ENCODE data around the gene MT4. TPM values are rescaled to one million over a fixed set of nuclear protein-coding genes. Genes with fewer than 3 reads are reported as not detected.
A peak's percentile ranks its signal among the peaks of the same experiment; 100 is the strongest.

MT4 gene
- total RNA-seq, 1 donor from 2014 or later = not detected

DNA sequence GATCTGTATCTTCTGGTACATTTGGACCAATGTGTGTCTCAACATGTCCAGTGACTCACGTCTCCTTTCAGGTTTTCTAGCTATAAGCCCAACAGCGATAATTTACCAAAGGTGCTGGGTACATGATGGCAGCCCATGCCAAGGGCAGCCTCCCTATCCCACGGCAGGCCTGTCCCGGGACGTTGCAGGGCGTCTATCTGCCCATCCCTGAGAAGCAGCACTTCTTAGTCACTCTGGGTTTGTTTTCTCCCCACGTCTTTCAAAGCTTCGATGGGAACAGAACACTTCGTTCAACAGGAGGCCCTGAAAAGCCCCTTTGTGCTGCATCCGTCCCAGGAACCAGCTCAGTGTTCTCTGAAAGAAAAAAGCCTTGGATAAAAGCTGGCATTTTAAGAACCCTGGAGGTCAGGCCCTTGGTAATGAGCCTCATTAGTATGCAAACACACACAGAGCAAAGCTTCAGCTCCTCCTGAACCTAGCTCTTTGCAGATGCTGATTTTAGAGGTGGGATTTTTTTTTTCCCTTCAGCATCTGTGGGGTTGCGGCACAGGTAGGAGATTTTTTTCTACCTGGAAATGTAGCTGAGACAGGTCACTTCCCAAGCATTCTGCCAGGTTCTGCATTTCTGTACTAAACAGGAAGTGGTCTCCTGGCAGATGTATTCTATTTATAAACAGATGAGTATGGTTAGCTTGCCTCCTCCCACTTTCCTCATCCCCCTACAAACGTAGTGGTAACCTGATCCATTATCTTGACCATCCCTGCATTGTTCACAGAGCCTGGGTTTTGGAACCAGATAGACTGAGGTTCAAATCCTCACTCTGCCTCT, 17.5 kb upstream of the MT4 start:
- peak; percentile 90 for DNase-seq (ENCODE audit: low spot score)
- H3K4me2 ChIP-seq = peak overlapping the region; percentile 75
- peaks cover 17% of the 10 kb centered on the region for H3K4me1 ChIP-seq
- H3K4me3 ChIP-seq = peak overlapping the region; percentile 23
- Mint-ChIP-seq H3K27me3 (ENCODE audit: insufficient read depth, low read depth) (peaks cover 7% of the 10 kb centered on the region), H3K4me3 (peak overlapping the region; percentile 78), H3K27ac (peak overlapping the region; percentile 100), H3K36me3 (no peaks in the 10 kb centered on the region), H3K4me1 (peaks cover 51% of the 10 kb centered on the region), H3K9me3 (no peaks in the 10 kb centered on the region)
- peaks cover 27% of the 10 kb centered on the region for H3F3A ChIP-seq (ENCODE audit: low read depth)
- H3K9ac ChIP-seq = no peak overlapping the region
- no peak overlapping the region for H2AFZ ChIP-seq (replicated peaks)
- no peaks in the 10 kb centered on the region for H3K9me3 ChIP-seq (ENCODE audit: low read depth)
- H4K20me1 ChIP-seq (ENCODE audit: low read depth) = peaks cover 12% of the 10 kb centered on the region
- no peaks in the 10 kb centered on the region for H3K27me3 ChIP-seq
- no peak for TF ChIP-seq EZH2phosphoT487 (IDR thresholded peaks at IDR 0.05)
- TF ChIP-seq EZH2 (IDR thresholded peaks at IDR 0.05) = no peak
- H3K36me3 ChIP-seq = no peaks in the 10 kb centered on the region
- H3K27ac ChIP-seq = peak overlapping the region; percentile 54
- H3K79me2 ChIP-seq (ENCODE audit: low read depth) = no peaks in the 10 kb centered on the region

DNA sequence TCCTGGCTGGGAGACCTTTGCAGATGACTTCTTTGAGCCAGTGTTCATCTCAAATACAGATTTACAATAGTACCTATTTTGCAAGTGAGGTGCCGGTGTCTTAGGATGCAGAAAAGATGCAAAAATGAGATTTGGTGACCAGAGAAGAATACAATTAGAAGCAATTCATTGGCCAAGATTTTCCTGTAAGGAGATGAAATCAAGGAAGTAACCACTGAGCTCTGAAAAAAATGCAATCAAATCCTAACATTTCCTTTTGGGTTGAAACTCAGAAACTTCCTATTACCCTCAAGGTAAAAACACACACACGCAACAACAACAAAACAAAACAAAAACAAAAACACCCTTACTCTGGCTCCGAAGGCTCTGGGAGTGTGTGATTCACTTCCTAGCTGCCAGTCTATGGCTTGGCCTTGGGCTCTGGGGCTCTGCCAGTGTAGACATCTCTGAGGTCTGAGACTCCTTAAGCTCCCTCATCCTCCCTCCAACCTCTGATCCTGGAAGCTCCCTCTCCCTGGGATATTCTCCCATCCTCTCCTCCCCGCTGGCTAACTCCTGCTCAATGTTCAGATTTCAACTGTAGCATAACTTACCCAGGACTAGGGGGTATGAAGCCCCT, 16.8 kb upstream of the MT4 start:
- Histone ChIP-seq H3K4me2 (peak overlapping the region; percentile 75), H3K36me3 (no peaks in the 10 kb centered on the region), H3K9ac (no peak overlapping the region), H3F3A (ENCODE audit: low read depth) (peaks cover 27% of the 10 kb centered on the region), H3K27me3 (no peaks in the 10 kb centered on the region), H3K4me3 (peak overlapping the region; percentile 23), H3K9me3 (ENCODE audit: low read depth) (no peaks in the 10 kb centered on the region), H2AFZ (replicated peaks) (no peak overlapping the region), H3K79me2 (ENCODE audit: low read depth) (no peaks in the 10 kb centered on the region), H4K20me1 (ENCODE audit: low read depth) (peaks cover 12% of the 10 kb centered on the region), H3K4me1 (peaks cover 17% of the 10 kb centered on the region), H3K27ac (no peak overlapping the region)
- Mint-ChIP-seq H3K27me3 (ENCODE audit: insufficient read depth, low read depth) (peaks cover 7% of the 10 kb centered on the region), H3K4me1 (peaks cover 52% of the 10 kb centered on the region), H3K36me3 (no peaks in the 10 kb centered on the region), H3K9me3 (no peaks in the 10 kb centered on the region), H3K4me3 (peak overlapping the region; percentile 78), H3K27ac (peak overlapping the region; percentile 100)
- no peak for DNase-seq (ENCODE audit: low spot score)
- TF ChIP-seq, protein P1, sequence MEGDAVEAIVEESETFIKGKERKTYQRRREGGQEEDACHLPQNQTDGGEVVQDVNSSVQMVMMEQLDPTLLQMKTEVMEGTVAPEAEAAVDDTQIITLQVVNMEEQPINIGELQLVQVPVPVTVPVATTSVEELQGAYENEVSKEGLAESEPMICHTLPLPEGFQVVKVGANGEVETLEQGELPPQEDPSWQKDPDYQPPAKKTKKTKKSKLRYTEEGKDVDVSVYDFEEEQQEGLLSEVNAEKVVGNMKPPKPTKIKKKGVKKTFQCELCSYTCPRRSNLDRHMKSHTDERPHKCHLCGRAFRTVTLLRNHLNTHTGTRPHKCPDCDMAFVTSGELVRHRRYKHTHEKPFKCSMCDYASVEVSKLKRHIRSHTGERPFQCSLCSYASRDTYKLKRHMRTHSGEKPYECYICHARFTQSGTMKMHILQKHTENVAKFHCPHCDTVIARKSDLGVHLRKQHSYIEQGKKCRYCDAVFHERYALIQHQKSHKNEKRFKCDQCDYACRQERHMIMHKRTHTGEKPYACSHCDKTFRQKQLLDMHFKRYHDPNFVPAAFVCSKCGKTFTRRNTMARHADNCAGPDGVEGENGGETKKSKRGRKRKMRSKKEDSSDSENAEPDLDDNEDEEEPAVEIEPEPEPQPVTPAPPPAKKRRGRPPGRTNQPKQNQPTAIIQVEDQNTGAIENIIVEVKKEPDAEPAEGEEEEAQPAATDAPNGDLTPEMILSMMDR (IDR thresholded peaks at IDR 0.05) = no peak
- TF ChIP-seq EZH2 (IDR thresholded peaks at IDR 0.05) (no peak), EZH2phosphoT487 (IDR thresholded peaks at IDR 0.05) (no peak)

DNA sequence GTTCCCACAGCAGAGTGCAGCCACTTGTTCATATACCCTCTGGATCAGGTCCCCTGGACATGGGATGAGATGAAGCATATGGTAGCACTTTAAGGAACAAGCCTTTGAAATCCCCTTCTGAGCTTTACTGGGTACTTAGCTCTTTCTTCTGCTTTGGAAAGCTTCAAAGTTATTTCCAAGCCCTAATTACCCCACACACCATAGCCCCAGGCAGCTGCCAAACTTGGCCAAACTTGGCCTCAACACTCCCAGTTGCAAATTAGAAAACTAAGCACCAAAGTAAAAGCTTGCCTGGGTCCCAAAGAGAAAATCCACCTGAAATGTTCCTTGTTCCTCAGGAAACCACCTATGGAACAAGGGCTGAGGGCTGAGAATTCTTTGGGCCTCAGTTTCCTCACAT, 15.7 kb upstream of the MT4 start:
- peaks cover 17% of the 10 kb centered on the region for H3K4me1 ChIP-seq
- Mint-ChIP-seq H3K9me3 (no peaks in the 10 kb centered on the region), H3K4me1 (peaks cover 52% of the 10 kb centered on the region), H3K4me3 (no peak overlapping the region), H3K36me3 (no peaks in the 10 kb centered on the region), H3K27me3 (ENCODE audit: insufficient read depth, low read depth) (peaks cover 7% of the 10 kb centered on the region), H3K27ac (peak overlapping the region; percentile 100)
- TF ChIP-seq, protein P1 (IDR thresholded peaks at IDR 0.05) = no peak
- TF ChIP-seq EZH2phosphoT487 (IDR thresholded peaks at IDR 0.05) = no peak
- H3K4me2 ChIP-seq = no peak overlapping the region
- H3K9me3 ChIP-seq (ENCODE audit: low read depth) = no peaks in the 10 kb centered on the region
- no peaks in the 10 kb centered on the region for H3K27me3 ChIP-seq
- H4K20me1 ChIP-seq (ENCODE audit: low read depth) = peaks cover 12% of the 10 kb centered on the region
- H3K4me3 ChIP-seq = no peak overlapping the region
- DNase-seq (ENCODE audit: low spot score) = no peak
- H3K36me3 ChIP-seq = no peaks in the 10 kb centered on the region
- H3F3A ChIP-seq (ENCODE audit: low read depth) = peaks cover 27% of the 10 kb centered on the region
- H2AFZ ChIP-seq (replicated peaks) = no peak overlapping the region
- no peaks in the 10 kb centered on the region for H3K79me2 ChIP-seq (ENCODE audit: low read depth)
- H3K27ac ChIP-seq = no peak overlapping the region
- H3K9ac ChIP-seq = no peak overlapping the region

Data from neural progenitor cell (in vitro differentiated cells).